OCI-M2 (cell line): ENCODE results near the gene DDA1.
A peak's percentile ranks its signal among the peaks of the same experiment; 100 is the strongest.

Experiments
- DNase-seq: peaks from one replicate; lab custom pipeline; 2025; ENCODE audit not compliant: unreplicated experiment; lab: John Stamatoyannopoulos, UW

Gene DDA1

DNA sequence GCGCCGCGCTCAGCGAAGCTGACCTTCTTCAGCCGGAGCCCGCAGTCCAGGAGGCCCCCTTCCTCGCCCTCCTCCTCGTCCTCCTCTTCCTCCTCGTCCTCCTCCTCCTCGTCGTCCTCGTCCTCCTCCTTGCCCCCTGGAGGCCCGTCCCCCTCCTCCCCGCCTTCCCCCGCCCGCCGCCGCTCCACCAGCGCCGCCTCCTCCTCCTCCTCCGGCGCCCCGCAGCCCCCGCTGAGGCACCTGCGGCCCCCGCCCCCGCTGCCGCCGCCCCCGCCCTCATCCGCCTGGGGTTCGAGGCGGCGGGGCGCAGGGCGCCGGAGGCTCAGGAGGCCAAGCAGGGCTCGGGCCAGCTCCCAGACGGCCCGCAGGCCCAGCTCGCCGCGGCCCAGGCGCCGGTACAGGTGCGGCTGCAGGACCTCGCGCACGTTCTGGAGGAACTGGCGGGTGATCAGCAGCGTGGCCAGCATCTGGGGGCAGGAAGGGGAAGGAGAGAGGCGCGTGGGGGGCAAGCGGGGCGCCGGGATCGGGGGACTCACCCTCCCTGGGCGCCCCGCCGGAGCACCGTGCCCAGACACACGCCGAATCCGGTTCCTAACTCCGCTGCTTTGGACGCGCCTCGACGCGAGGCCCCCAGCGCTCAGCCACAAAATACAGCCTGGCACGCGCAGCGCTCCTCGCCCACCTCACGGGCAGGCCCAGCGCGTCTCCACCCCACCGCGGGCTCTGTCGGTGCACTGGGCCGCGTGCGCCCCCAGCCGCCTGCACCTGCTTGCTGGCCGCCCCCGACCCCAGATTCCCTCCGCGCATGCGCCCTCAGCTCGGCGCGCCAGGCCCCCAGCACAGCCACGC is 19.4 kb downstream of the DDA1 start:
- DNase-seq: no peak

DNA sequence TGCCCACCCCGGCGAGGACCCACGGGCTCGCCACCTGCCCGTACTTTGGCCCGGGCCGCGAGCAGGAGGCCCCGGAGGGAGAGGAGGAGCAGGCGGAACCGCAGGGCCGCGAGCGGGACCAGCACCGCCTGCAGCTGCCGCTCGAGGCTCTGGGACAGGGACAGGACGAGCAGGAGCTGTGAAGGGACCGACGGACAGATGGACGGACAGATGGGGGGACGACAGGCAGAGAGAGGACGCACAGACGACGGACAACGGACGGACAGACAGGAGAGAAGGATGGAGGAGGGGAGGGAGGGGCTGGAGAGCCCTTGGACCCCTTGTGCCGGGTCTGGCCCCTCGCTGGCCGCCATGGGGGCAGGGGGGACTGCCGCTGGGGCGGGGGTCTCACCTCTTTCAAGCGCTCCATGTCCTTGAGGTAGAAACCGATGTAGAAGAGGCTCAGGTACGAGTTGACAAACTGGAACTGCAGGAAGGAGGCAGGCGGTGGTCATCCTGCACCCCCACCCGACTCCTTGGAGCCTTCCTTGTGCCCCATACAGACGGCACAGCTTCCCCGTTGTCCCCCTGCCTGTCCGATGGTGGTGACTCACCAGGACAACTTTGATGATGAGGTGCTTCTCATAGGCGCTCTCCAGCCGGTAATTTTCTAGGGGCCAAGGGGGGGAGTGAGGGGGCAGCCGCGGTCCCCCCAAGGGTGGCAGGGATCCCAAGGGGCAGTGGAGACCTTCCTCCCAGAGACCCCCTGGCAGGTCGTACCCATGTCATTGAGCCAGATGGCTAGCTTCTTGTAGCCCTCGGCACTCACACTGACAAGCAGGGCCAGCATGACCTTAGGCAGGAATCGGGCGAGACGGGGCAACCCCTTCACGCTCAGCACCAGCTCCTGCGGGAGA is 20.3 kb downstream of the DDA1 start:
- DNase-seq: no peak

- no peak for DNase-seq
These were observed 21.1 kb downstream of the DDA1 start for GRCh38 chr19:17330262-17331044.

GRCh38 chr19:17331045-17331558 is 21.7 kb downstream of the DDA1 start:
- DNase-seq: no peak

- no peak for DNase-seq
These were observed 23.0 kb downstream of the DDA1 start for GRCh38 chr19:17332360-17332676.

- no peak for DNase-seq
These were observed 23.6 kb downstream of the DDA1 start for GRCh38 chr19:17332677-17333581.

- DNase-seq: no peak
These were observed 24.4 kb downstream of the DDA1 start for GRCh38 chr19:17333611-17334413.

- peak; percentile 96 for DNase-seq
These were observed 25.3 kb downstream of the DDA1 start, which contains the start of gene ANO8 for GRCh38 chr19:17334414-17335409. ANO8 (minus strand) TSS chr19:17334855; CDS start chr19:17334670, 185 bp downstream.

DNA sequence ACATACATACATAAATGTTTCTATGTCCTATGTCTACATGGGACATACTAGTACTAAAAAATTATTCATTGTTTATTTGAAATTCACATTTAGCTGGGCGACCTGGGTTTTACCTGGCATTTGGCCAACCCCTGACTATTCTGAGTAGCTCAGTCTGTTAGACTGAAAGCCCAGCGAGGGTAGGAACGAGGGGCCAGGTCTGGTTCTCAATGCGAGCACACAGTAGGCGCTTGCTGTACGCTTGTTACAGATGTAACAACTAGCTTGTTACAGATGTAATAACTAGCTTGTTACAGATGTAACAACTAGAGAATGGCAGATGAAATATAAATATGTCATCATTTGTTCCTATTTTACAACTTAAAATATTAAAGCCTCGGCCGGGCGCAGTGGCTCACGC is 26.2 kb downstream of the DDA1 start:
- no peak for DNase-seq

GRCh38 chr19:17336872-17337674 is 27.7 kb downstream of the DDA1 start, which contains the start of gene GTPBP3:
GTPBP3 (plus strand) TSS chr19:17337553; CDS start chr19:17337612, 59 bp downstream.
- DNase-seq: peak; percentile 93

- DNase-seq: no peak
These were observed 28.5 kb downstream of the DDA1 start for GRCh38 chr19:17337675-17338432.

- no peak for DNase-seq
These were observed 29.2 kb downstream of the DDA1 start for GRCh38 chr19:17338433-17339078.

DNA sequence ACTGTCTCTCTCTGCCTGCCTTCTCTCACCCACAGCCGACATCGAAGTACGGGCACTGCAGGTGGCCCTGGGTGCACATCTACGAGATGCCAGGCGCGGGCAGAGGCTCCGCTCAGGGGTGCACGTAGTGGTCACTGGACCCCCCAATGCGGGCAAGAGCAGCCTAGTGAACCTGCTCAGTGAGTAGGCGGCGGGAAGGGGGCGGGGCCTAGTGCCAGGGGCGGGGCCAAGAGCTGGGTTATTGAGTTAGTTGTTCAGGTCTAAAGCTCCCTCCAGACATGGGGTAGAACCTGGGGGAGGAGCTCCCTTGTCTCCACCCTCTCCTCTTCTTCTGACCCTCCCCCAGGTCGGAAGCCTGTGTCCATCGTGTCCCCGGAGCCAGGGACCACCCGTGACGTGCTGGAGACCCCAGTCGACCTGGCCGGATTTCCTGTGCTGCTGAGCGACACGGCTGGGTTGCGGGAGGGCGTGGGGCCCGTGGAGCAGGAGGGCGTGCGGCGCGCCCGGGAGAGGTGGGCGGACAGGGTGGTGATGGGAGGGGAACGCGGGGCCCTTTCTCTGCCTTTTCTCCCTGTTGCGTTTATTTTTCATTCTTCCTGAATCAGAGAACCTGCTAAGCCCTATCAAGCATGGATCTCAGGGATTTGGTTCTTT is 29.9 kb downstream of the DDA1 start:
- no peak for DNase-seq

GRCh38 chr19:17340302-17340870 is 31.0 kb downstream of the DDA1 start:
- no peak for DNase-seq

GRCh38 chr19:17340871-17341357 is 31.6 kb downstream of the DDA1 start:
- no peak for DNase-seq
